Sigmoid colon (tissue), 7 donors: ENCODE data around the gene PIP5K1A. TPM values are rescaled to one million over a fixed set of nuclear protein-coding genes. Genes with fewer than 3 reads are reported as not detected.

ENCODE experiments used
- DNase-seq: peaks from one replicate; pipeline ENCODE4 v3.0.0-alpha.2; 2019
- H3K27ac ChIP-seq, 4 donors: fragments of 200-600 bp; sonication (generic); one replicate each; pipeline ENCODE4 v1.5.1; 2016 to 2019; ENCODE audit warnings: mild to moderate bottlenecking in 1 of 4
- H3K27me3 ChIP-seq, 3 donors: fragments of 200-600 bp; sonication (generic); one replicate each; pipeline ENCODE4 v1.5.1; 2019; ENCODE audit warnings: mild to moderate bottlenecking in 1 of 3
- H3K36me3 ChIP-seq, 4 donors: fragments of 200-600 bp; sonication (generic); one replicate each; pipeline ENCODE4 v1.5.1; 2016 to 2019
- H3K4me1 ChIP-seq, 4 donors: fragments of 200-600 bp; sonication (generic); one replicate each; pipeline ENCODE4 v1.5.1; 2017 to 2019
- H3K4me3 ChIP-seq, 4 donors: fragments of 200-600 bp; sonication (generic); one replicate each; pipeline ENCODE4 v1.5.1; 2017 to 2019; ENCODE audit warnings: mild to moderate bottlenecking in 2 of 4, moderate library complexity in 1 of 4
- H3K9me3 ChIP-seq, 4 donors: fragments of 200-600 bp in 3 of 4; sonication (generic) in 3 of 4; one replicate each; pipeline versions ENCODE4 v1.5.1 to v1.6.1; 2013 to 2019
- CTCF ChIP-seq, 4 experiments: fragments of 450-650 bp in 3 of 4; fragments of 200-600 bp in 1 of 4; IDR thresholded peaks; one replicate each; pipeline ENCODE4 v1.5.1; 2016 to 2019; ENCODE audit warnings: antibody characterized with exemption in 4 of 4, mild to moderate bottlenecking in 3 of 4, moderate library complexity in 2 of 4
- EP300 ChIP-seq, 4 donors: sonication (generic); formaldehyde crosslinking; IDR thresholded peaks; one replicate each; pipeline ENCODE4 v1.6.1; 2017; ENCODE audit warnings: antibody characterized with exemption in 4 of 4
- POLR2A ChIP-seq, 2 donors: fragments of 450-650 bp; IDR thresholded peaks; one replicate each; pipeline ENCODE4 v1.6.1; 2016; ENCODE audit warnings: antibody characterized with exemption in 2 of 2, mild to moderate bottlenecking in 2 of 2, moderate library complexity in 2 of 2
- POLR2AphosphoS5 ChIP-seq, 4 donors: sonication (generic); formaldehyde crosslinking; IDR thresholded peaks; one replicate each; pipeline ENCODE4 v1.6.1; 2017; ENCODE audit warnings: antibody characterized with exemption in 4 of 4
- WGBS, 2 donors: extraction: QIAGEN DNeasy Blood & Tissue Kit; methylation state at CpG; one replicate each; pipeline ENCODE4 v1.1.7; 2013; 5-methylcytosine and 5-hydroxymethylcytosine counted together
- intact Hi-C: fragments of 100-400 bp; cut with DNase I; formaldehyde crosslinking; loops from one replicate; pipeline ENCODE4 v1.15.1; 2023
- polyA plus RNA-seq, 3 donors: library from polyadenylated mRNA; stranded (reverse); fragments of 200-250 nt; gene quantifications; one replicate each; pipeline ENCODE4 v1.2.3, GENCODE V29; 2013
- total RNA-seq, 4 donors: library from RNA; depleted of rRNA; stranded (reverse); fragments of >200 nt; gene quantifications; one replicate each; pipeline ENCODE4 v1.1.0, GENCODE V29; 2016
- donor health status: healthy with polysubstance abuse.
- donor health status: Bipolar disorder and iron deficiency.
- donor health status: healthy.

The PIP5K1A gene
- total and polyA plus RNA-seq, 7 donors = 9.6 to 51.5 (median 33.2) TPM

GRCh38 chr1:151158751-151159251, 39.6 kb upstream of the PIP5K1A start:
- Histone ChIP-seq H3K36me3 (peaks cover 4 to 62% (median 20%) of the 10 kb centered on the region in 4 donors), H3K4me1 (peaks cover 0 to 13% (median 5%) of the 10 kb centered on the region in 4 donors), H3K9me3 (no peaks in the 10 kb centered on the region), H3K4me3 (no peak overlapping the region), H3K27ac (peak overlapping the region in 1 of 4 donors; percentile 25), H3K27me3 (no peaks in the 10 kb centered on the region)
- WGBS, 2 donors = 89 to 94% methylated on average over 22 of the region's 22 CpGs
- no peak for DNase-seq
- intact Hi-C loops = loop anchor here (5.0 kb wide), 1 partner anchor 136 kb away; no protein-coding TSS in a partner anchor
- TF ChIP-seq POLR2A (IDR thresholded peaks at IDR 0.05) (no peak), EP300 (IDR thresholded peaks at IDR 0.05) (no peak), POLR2AphosphoS5 (IDR thresholded peaks at IDR 0.05) (no peak), CTCF (IDR thresholded peaks at IDR 0.05) (no peak)

- DNase-seq = no peak
- Histone ChIP-seq H3K9me3 (no peaks in the 10 kb centered on the region), H3K36me3 (peaks cover 4 to 62% (median 20%) of the 10 kb centered on the region in 4 donors), H3K4me3 (no peak overlapping the region), H3K27me3 (no peaks in the 10 kb centered on the region), H3K4me1 (peaks cover 0 to 19% (median 10%) of the 10 kb centered on the region in 4 donors), H3K27ac (no peak overlapping the region)
- intact Hi-C loops = loop anchor here (5.0 kb wide), 1 partner anchor 137 kb away; no protein-coding TSS in a partner anchor
- no peak for TF ChIP-seq POLR2A (IDR thresholded peaks at IDR 0.05)
- TF ChIP-seq POLR2AphosphoS5 (IDR thresholded peaks at IDR 0.05) = no peak
- no peak for TF ChIP-seq EP300 (IDR thresholded peaks at IDR 0.05)
- TF ChIP-seq CTCF (IDR thresholded peaks at IDR 0.05) = no peak
Observed at GRCh38 chr1:151159373-151159772, 39.0 kb upstream of the PIP5K1A start.

GRCh38 chr1:151164732-151165280, 33.5 kb upstream of the PIP5K1A start:
- Histone ChIP-seq H3K4me1 (peaks cover 0 to 37% (median 26%) of the 10 kb centered on the region in 4 donors), H3K27me3 (no peaks in the 10 kb centered on the region), H3K9me3 (no peaks in the 10 kb centered on the region), H3K36me3 (peaks cover 0 to 56% (median 18%) of the 10 kb centered on the region in 4 donors), H3K27ac (peak overlapping the region; percentile 84 to 93 (median 92)), H3K4me3 (peak overlapping the region; percentile 56 to 84 (median 78))
- DNase-seq = no peak
- intact Hi-C loops = loop anchor here (2.0 kb wide), 1 partner anchor 18 kb away; the partner anchor contains the start of gene SEMA6C
- TF ChIP-seq EP300 (IDR thresholded peaks at IDR 0.05) = no peak
- no peak for TF ChIP-seq CTCF (IDR thresholded peaks at IDR 0.05)
- TF ChIP-seq POLR2AphosphoS5 (IDR thresholded peaks at IDR 0.05) = no peak
- TF ChIP-seq POLR2A (IDR thresholded peaks at IDR 0.05) = no peak
- 19 to 52% methylated on average over 11 of the region's 11 CpGs for WGBS, 2 donors

- no peaks in the 10 kb centered on the region for H3K9me3 ChIP-seq
- H3K4me1 ChIP-seq = peaks cover 0 to 35% (median 26%) of the 10 kb centered on the region in 4 donors
- TF ChIP-seq EP300 (IDR thresholded peaks at IDR 0.05) (no peak), POLR2AphosphoS5 (IDR thresholded peaks at IDR 0.05) (no peak)
- WGBS, 2 donors = 6 to 18% methylated on average over 15 of the region's 15 CpGs
- peak overlapping the region; percentile 56 to 84 (median 78) for H3K4me3 ChIP-seq
- intact Hi-C loops = loop anchor here (2.0 kb wide), 1 partner anchor 19 kb away; the partner anchor contains the start of gene SEMA6C
- peak; percentile 86 for DNase-seq
- peak overlapping the region; percentile 84 to 93 (median 92) for H3K27ac ChIP-seq
- H3K36me3 ChIP-seq = peaks cover 0 to 57% (median 21%) of the 10 kb centered on the region in 4 donors
- H3K27me3 ChIP-seq = no peaks in the 10 kb centered on the region
Observed at GRCh38 chr1:151165281-151165737, 33.0 kb upstream of the PIP5K1A start.
